Breast epithelium (tissue), 4 donors: ENCODE data around the gene EPC1. TPM values are rescaled to one million over a fixed set of nuclear protein-coding genes. Genes with fewer than 3 reads are reported as not detected.

Experiments
- DNase-seq, 2 donors: peaks; one replicate each; pipeline ENCODE4 v3.0.0-alpha.2; 2019; ENCODE audit warnings: low spot score in 2 of 2
- H3K27ac ChIP-seq, 2 donors: fragments of 200-600 bp; sonication (generic) in 1 of 2; one replicate each; pipeline ENCODE4 v1.5.1; 2016 to 2019; ENCODE audit warnings: mild to moderate bottlenecking in 1 of 2
- H3K27me3 ChIP-seq, 2 donors: fragments of 200-600 bp; sonication (generic) in 1 of 2; one replicate each; pipeline versions ENCODE4 v1.5.1 to v1.6.0; 2017 to 2019; ENCODE audit warnings: control low read depth in 1 of 2, mild to moderate bottlenecking in 1 of 2
- H3K36me3 ChIP-seq: fragments of 200-600 bp; one replicate; pipeline ENCODE4 v1.5.1; 2019
- H3K4me1 ChIP-seq, 2 donors: fragments of 200-600 bp; sonication (generic); one replicate each; pipeline ENCODE4 v1.5.1; 2016 to 2019; ENCODE audit warnings: control low read depth in 1 of 2
- H3K4me3 ChIP-seq, 3 donors: fragments of 200-600 bp; sonication (generic); 1 replicate in 2 of 3; 2 replicates in 1 of 3; pipeline ENCODE4 v1.5.1; 2016 to 2019; ENCODE audit warnings: mild to moderate bottlenecking in 3 of 3, moderate library complexity in 2 of 3
- H3K9me3 ChIP-seq, 2 donors: fragments of 200-600 bp; sonication (generic) in 1 of 2; one replicate each; pipeline ENCODE4 v1.5.1; 2016 to 2019; ENCODE audit warnings: control low read depth in 1 of 2
- POLR2A ChIP-seq: fragments of 450-650 bp; IDR thresholded peaks from one replicate; pipeline ENCODE4 v1.6.1; 2016; ENCODE audit warnings: antibody characterized with exemption, mild to moderate bottlenecking, moderate library complexity
- POLR2AphosphoS5 ChIP-seq, 3 donors: sonication (generic); formaldehyde crosslinking; IDR thresholded peaks; one replicate each; pipeline ENCODE4 v1.6.1; 2017; ENCODE audit warnings: antibody characterized with exemption in 3 of 3
- intact Hi-C: fragments of 100-400 bp; cut with DNase I; formaldehyde crosslinking; loops from one replicate; pipeline ENCODE4 v1.15.1; 2023; ENCODE audit warnings: low total_unique reads
- total RNA-seq, 3 donors: library from RNA; depleted of rRNA; stranded (reverse); fragments of >200 nt; gene quantifications; one replicate each; pipeline ENCODE4 v1.1.0, GENCODE V29; 2016
- TF ChIP-seq, protein P1 (sequence below), 3 donors: fragments of 450-650 bp; IDR thresholded peaks; one replicate each; pipeline ENCODE4 v1.5.1; 2016 to 2017; ENCODE audit warnings: antibody characterized with exemption in 3 of 3, mild to moderate bottlenecking in 3 of 3, moderate library complexity in 3 of 3

The EPC1 gene
- total RNA-seq, 3 donors from 2014 or later, result 49.4 to 78.7 (median 60.0) TPM

DNA sequence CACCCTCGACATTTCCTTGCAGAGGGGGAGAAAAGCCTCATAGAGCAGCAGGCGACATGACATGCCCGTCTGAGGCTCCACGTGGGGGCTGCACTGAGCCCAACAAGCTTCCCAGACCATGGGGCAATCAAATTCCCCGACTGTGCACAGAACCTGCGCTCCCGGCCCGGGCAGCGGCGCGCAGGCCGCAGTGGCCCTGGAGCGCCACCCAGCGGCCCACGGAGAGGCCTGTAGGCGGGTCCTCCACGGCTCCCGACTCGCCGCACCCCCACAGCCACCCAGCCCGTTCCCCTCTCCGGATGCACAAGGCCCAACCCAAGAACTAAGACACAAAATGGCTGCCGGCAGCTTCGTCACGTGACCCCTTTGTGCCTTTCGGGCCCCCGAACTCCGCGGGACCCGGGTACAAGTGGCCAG lies 816 bp downstream of the EPC1 start:
- TF ChIP-seq POLR2A (no peak), POLR2AphosphoS5 (IDR thresholded peaks at IDR 0.05) (peak; percentile 49 to 78 (median 69))
- TF ChIP-seq, protein P1, sequence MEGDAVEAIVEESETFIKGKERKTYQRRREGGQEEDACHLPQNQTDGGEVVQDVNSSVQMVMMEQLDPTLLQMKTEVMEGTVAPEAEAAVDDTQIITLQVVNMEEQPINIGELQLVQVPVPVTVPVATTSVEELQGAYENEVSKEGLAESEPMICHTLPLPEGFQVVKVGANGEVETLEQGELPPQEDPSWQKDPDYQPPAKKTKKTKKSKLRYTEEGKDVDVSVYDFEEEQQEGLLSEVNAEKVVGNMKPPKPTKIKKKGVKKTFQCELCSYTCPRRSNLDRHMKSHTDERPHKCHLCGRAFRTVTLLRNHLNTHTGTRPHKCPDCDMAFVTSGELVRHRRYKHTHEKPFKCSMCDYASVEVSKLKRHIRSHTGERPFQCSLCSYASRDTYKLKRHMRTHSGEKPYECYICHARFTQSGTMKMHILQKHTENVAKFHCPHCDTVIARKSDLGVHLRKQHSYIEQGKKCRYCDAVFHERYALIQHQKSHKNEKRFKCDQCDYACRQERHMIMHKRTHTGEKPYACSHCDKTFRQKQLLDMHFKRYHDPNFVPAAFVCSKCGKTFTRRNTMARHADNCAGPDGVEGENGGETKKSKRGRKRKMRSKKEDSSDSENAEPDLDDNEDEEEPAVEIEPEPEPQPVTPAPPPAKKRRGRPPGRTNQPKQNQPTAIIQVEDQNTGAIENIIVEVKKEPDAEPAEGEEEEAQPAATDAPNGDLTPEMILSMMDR (IDR thresholded peaks at IDR 0.05), result peak; percentile 73 to 94 (median 94)
- peak; percentile 95 to 96 for DNase-seq
- H3K4me3 ChIP-seq, result peak overlapping the region; percentile 91 to 99 (median 98)
- no peaks in the 10 kb centered on the region for H3K9me3 ChIP-seq
- H3K27ac ChIP-seq, result peak overlapping the region; percentile 100
- H3K4me1 ChIP-seq, result peaks cover 7 to 10% of the 10 kb centered on the region in 2 donors
- no peaks in the 10 kb centered on the region for H3K27me3 ChIP-seq
- intact Hi-C loops, result no loop called here
- H3K36me3 ChIP-seq, result no peaks in the 10 kb centered on the region

DNA sequence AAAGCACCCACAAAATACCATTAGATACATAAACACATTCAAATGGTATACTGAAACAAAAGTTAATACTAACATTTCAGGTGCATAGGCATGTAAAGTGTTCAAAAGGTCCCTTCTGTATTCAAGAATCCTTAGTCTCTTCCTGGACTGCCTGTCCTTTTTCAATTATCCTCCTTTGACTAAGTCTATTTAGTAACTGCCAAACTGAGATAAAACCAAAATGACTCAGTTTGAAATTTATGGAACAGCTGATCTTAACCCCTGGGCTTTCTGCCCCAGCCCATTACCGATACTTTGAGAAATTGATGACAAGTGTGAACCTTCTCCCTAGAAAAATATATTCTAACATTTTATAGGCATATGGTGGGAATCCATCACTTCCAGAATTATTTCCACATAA lies 5.4 kb downstream of the EPC1 start:
- peaks cover 4 to 7% of the 10 kb centered on the region in 2 donors for H3K4me1 ChIP-seq
- no peak overlapping the region for H3K27ac ChIP-seq
- H3K9me3 ChIP-seq, result no peaks in the 10 kb centered on the region
- no peaks in the 10 kb centered on the region for H3K27me3 ChIP-seq
- TF ChIP-seq POLR2A (no peak), POLR2AphosphoS5 (IDR thresholded peaks at IDR 0.05) (no peak)
- TF ChIP-seq, protein P1 (IDR thresholded peaks at IDR 0.05), result no peak
- H3K4me3 ChIP-seq, result no peak overlapping the region
- DNase-seq, result no peak
- intact Hi-C loops, result no loop called here
- H3K36me3 ChIP-seq, result no peaks in the 10 kb centered on the region

DNA sequence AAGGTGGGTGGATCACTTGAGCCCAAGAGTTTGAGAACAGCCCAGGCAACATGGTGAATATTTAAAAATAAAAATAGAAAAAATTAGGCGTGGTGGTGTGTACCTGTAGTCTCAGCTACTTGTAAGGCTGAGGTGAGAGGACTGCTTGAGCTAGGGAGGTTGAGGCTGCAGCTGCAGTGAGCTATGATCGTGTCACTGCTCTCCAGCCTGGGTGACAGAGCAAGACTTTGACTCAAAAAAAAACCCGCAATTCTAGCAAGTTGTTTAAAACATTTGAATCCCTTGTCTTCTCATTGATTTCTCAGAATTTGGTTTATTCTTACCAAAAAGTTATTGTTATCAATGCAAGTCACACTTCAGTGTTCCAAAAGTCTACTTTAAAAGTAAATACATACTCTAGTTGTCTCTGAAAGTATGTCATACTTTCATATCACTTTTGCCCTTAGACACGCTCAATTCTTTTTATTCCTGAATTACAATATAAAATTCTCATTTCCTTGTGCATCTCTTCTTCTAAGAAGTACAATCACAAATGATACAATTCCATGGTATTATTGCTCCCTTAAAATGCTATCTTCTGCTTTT lies 6.3 kb downstream of the EPC1 start:
- no peaks in the 10 kb centered on the region for H3K27me3 ChIP-seq
- H3K36me3 ChIP-seq, result no peaks in the 10 kb centered on the region
- DNase-seq, result no peak
- intact Hi-C loops, result no loop called here
- H3K9me3 ChIP-seq, result no peaks in the 10 kb centered on the region
- H3K4me3 ChIP-seq, result no peak overlapping the region
- H3K27ac ChIP-seq, result no peak overlapping the region
- H3K4me1 ChIP-seq, result peaks cover 4 to 7% of the 10 kb centered on the region in 2 donors
- no peak for TF ChIP-seq POLR2A

DNA sequence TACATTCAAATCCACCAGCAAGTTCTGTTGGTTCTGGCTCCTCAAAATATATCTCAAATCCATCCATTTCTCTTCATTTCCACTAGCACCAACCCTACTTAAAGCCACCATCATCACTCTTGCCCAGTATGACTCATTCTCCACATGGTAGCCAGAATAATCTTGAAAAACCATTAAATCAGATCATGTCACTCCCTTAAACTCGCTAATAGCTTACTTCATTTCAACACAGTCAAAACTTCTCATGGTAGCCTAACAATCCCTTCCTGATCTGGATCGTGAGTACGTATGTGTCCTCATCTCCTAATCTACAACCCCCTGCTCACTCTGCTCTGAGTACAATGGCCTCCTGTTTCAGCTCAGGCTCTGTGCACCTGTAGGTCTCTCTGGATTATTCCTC lies 8.7 kb downstream of the EPC1 start:
- TF ChIP-seq POLR2AphosphoS5 (IDR thresholded peaks at IDR 0.05) (no peak), POLR2A (no peak)
- TF ChIP-seq, protein P1 (IDR thresholded peaks at IDR 0.05), result no peak
- Histone ChIP-seq H3K36me3 (no peaks in the 10 kb centered on the region), H3K9me3 (no peaks in the 10 kb centered on the region), H3K4me3 (no peak overlapping the region), H3K27ac (no peak overlapping the region), H3K27me3 (no peaks in the 10 kb centered on the region), H3K4me1 (peaks cover 0 to 14% of the 10 kb centered on the region in 2 donors)
- intact Hi-C loops, result no loop called here
- no peak for DNase-seq

DNA sequence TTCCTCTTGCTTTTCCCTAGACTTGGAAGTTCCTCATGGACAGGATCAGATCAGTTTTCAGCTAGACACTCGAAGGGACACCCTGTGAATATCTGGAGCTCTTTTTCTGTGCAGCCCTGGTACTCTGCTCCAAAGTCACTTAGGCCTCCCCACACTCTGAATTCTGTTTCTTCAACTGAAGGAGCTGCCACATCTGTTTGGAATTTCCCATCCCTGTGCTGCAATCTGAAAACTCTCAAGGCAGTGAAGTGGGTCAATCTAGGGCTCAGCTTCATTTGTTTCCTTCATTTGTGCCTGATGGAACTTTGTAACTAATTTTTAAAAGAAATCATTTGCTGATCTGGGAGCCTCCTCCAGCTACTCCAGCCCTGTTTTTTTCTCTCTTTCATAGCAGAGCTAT lies 9.6 kb downstream of the EPC1 start:
- no peak for DNase-seq
- Histone ChIP-seq H3K4me3 (no peak overlapping the region), H3K9me3 (no peaks in the 10 kb centered on the region), H3K4me1 (peaks cover 0 to 9% of the 10 kb centered on the region in 2 donors), H3K36me3 (no peaks in the 10 kb centered on the region), H3K27ac (no peak overlapping the region), H3K27me3 (no peaks in the 10 kb centered on the region)
- intact Hi-C loops, result no loop called here
- TF ChIP-seq, protein P1 (IDR thresholded peaks at IDR 0.05), result no peak
- TF ChIP-seq POLR2A, result no peak
- TF ChIP-seq POLR2AphosphoS5 (IDR thresholded peaks at IDR 0.05), result no peak
